Keratinocyte (primary cell): ENCODE data around the gene SMIM12. TPM values are rescaled to one million over a fixed set of nuclear protein-coding genes. Genes with fewer than 3 reads are reported as not detected.

Experiments used
- DNase-seq: peaks from one replicate; pipeline ENCODE4 v3.0.0-alpha.2; 2011; ENCODE audit warnings: low read depth, missing footprints, low spot score
- FAIRE-seq: peaks from 2 replicates; lab custom pipeline; 2011; peaks lifted over from hg19 to GRCh38; lab: Jason Lieb, UNC
- H2AFZ ChIP-seq: 2 replicates; pipeline ENCODE4 v1.6.0; 2012; ENCODE audit warnings: low read length, control low read depth, inconsistent platforms; ENCODE audit not compliant: control insufficient read depth
- H3K27ac ChIP-seq: 2 replicates; pipeline ENCODE4 v1.5.1; 2011; ENCODE audit warnings: low read length; ENCODE audit not compliant: control insufficient read depth, insufficient read depth
- H3K27me3 ChIP-seq: 3 replicates; pipeline ENCODE4 v1.6.0; 2011; ENCODE audit warnings: low read length; ENCODE audit not compliant: control insufficient read depth, insufficient read depth; ENCODE audit errors: extremely low read depth
- H3K36me3 ChIP-seq, 2 experiments: 2 replicates in 1 of 2; 3 replicates in 1 of 2; pipeline ENCODE4 v1.5.1; 2011; ENCODE audit warnings: low read length in 2 of 2, mild to moderate bottlenecking in 1 of 2; ENCODE audit not compliant: control insufficient read depth in 2 of 2, insufficient read depth in 2 of 2; ENCODE audit errors: extremely low read depth in 1 of 2
- H3K4me1 ChIP-seq: 3 replicates; pipeline ENCODE4 v1.5.1; 2011; ENCODE audit warnings: low read length; ENCODE audit not compliant: control insufficient read depth, insufficient read depth; ENCODE audit errors: extremely low read depth
- H3K4me2 ChIP-seq: 3 replicates; pipeline ENCODE4 v1.6.0; 2011; ENCODE audit warnings: low read depth, low read length; ENCODE audit not compliant: control insufficient read depth, insufficient read depth; ENCODE audit errors: extremely low read depth
- H3K4me3 ChIP-seq, 3 experiments: fragments of 200-600 bp in 1 of 3; sonication (generic) in 1 of 3; 2 replicates in 2 of 3; 3 replicates in 1 of 3; pipeline ENCODE4 v1.5.1; 2011 to 2016; ENCODE audit warnings: low read length in 3 of 3, mild to moderate bottlenecking in 3 of 3, control low read depth in 2 of 3, inconsistent platforms in 1 of 3, low read depth in 1 of 3, mixed read lengths in 1 of 3, mixed run types in 1 of 3, moderate library complexity in 1 of 3; ENCODE audit not compliant: control insufficient read depth in 2 of 3, insufficient read depth in 2 of 3; ENCODE audit errors: extremely low read depth in 1 of 3
- H3K79me2 ChIP-seq: 2 replicates; pipeline ENCODE4 v1.6.0; 2012; ENCODE audit warnings: low read length; ENCODE audit not compliant: control insufficient read depth, insufficient read depth
- H3K9ac ChIP-seq: 3 replicates; pipeline ENCODE4 v1.6.0; 2011; ENCODE audit warnings: low read length; ENCODE audit not compliant: control insufficient read depth, insufficient read depth; ENCODE audit errors: extremely low read depth
- H3K9me1 ChIP-seq: 3 replicates; pipeline ENCODE4 v1.6.0; 2011; ENCODE audit warnings: low read length; ENCODE audit not compliant: control insufficient read depth, insufficient read depth; ENCODE audit errors: extremely low read depth
- H3K9me3 ChIP-seq: 2 replicates; pipeline ENCODE4 v1.5.1; 2012; ENCODE audit warnings: low read depth, low read length; ENCODE audit not compliant: control insufficient read depth
- H4K20me1 ChIP-seq: 3 replicates; pipeline ENCODE4 v1.6.0; 2011; ENCODE audit warnings: low read length; ENCODE audit not compliant: control insufficient read depth, insufficient read depth; ENCODE audit errors: extremely low read depth
- EZH2 ChIP-seq: IDR thresholded peaks from one replicate; pipeline ENCODE4 v1.6.1; 2012; ENCODE audit warnings: inconsistent platforms, mild to moderate bottlenecking, low read length, moderate library complexity
- dilution Hi-C: fragments of 300-500 bp; cut with MboI; formaldehyde crosslinking; loops from one replicate; pipeline ENCODE4 v1.7.0; 2020; ENCODE audit warnings: low sequenced_read_pairs; ENCODE audit not compliant: extremely low pct_ligation_motif_present
- polyA plus RNA-seq, 5 experiments: library from polyadenylated mRNA; depleted of rRNA in 3 of 5; stranded (reverse) in 3 of 5; stranded (forward) in 1 of 5; unstranded in 1 of 5; fragments of >200 nt; gene quantifications; 1 replicate in 1 of 5; 2 replicates in 3 of 5; 3 replicates in 1 of 5; pipeline versions ENCODE4 v1.2.1 to v1.2.3, GENCODE V29; 2011 to 2012; ENCODE audit warnings: missing spikeins in 2 of 5, low read depth in 1 of 5, low replicate concordance in 1 of 5
- TF ChIP-seq, protein P1 (sequence below), 3 experiments: IDR thresholded peaks in 1 of 3; conservative IDR thresholded peaks in 1 of 3; optimal IDR thresholded peaks in 1 of 3; 2 replicates in 2 of 3; 3 replicates in 1 of 3; pipeline versions ENCODE3 to v1.5.1; 2011; ENCODE audit warnings: low read length in 3 of 3, mild to moderate bottlenecking in 3 of 3, moderate library complexity in 2 of 3, control low read depth in 1 of 3, inconsistent platforms in 1 of 3; ENCODE audit not compliant: insufficient read depth in 2 of 3; ENCODE audit errors: extremely low read depth in 1 of 3

The SMIM12 gene
- polyA plus RNA-seq, 1 donor (not counting 4 experiments of a cell fraction or from before 2014, with no cell fraction given): 51.5 TPM

- Histone ChIP-seq H3K27ac (no peak overlapping the region), H3K4me3 (no peak overlapping the region), H3K4me1 (no peaks in the 10 kb centered on the region), H4K20me1 (no peaks in the 10 kb centered on the region), H3K9me1 (no peaks in the 10 kb centered on the region), H2AFZ (no peak overlapping the region), H3K9ac (no peak overlapping the region), H3K4me2 (no peak overlapping the region), H3K27me3 (peaks cover 4% of the 10 kb centered on the region), H3K9me3 (no peaks in the 10 kb centered on the region), H3K79me2 (no peaks in the 10 kb centered on the region), H3K36me3 (no peaks in the 10 kb centered on the region)
- no peak for FAIRE-seq
- dilution Hi-C loops: no loop called here
- TF ChIP-seq, protein P1, sequence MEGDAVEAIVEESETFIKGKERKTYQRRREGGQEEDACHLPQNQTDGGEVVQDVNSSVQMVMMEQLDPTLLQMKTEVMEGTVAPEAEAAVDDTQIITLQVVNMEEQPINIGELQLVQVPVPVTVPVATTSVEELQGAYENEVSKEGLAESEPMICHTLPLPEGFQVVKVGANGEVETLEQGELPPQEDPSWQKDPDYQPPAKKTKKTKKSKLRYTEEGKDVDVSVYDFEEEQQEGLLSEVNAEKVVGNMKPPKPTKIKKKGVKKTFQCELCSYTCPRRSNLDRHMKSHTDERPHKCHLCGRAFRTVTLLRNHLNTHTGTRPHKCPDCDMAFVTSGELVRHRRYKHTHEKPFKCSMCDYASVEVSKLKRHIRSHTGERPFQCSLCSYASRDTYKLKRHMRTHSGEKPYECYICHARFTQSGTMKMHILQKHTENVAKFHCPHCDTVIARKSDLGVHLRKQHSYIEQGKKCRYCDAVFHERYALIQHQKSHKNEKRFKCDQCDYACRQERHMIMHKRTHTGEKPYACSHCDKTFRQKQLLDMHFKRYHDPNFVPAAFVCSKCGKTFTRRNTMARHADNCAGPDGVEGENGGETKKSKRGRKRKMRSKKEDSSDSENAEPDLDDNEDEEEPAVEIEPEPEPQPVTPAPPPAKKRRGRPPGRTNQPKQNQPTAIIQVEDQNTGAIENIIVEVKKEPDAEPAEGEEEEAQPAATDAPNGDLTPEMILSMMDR (optimal IDR thresholded peaks at IDR 0.05 in 1 of 3, IDR thresholded peaks at IDR 0.05 in 1 of 3, conservative IDR thresholded peaks at IDR 0.05 in 1 of 3; ENCODE audit: extremely low read depth in 1 of 3, insufficient read depth in 2 of 3, low read length in 3 of 3): no peak
- TF ChIP-seq EZH2: no peak
- no peak for DNase-seq
Observed at GRCh38 chr1:34884961-34885360, 25.4 kb upstream of the SMIM12 start.

DNA sequence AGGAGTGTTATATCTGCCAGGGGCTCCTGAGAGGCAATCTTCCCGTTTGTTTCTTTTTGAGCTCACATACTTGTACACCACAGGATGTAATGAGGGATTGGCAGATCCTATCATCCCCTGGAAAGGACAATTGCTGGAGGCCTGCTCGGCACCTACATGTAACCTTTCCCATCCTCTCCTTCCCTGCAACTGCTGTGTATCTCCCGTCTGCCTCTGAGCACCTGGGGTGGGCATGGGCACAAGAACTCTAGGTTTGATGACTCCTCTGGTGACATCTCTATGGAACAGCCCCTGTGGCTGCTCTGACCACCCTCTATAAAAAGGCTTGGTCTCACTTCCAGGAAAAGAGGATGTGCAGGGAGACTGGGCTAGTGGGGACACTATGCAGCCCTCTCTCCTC is 25.0 kb upstream of the SMIM12 start:
- H3K4me1 ChIP-seq: no peaks in the 10 kb centered on the region
- dilution Hi-C loops: no loop called here

More for the DNA sequence above, 25.0 kb upstream of the SMIM12 start:
- H4K20me1 ChIP-seq: no peaks in the 10 kb centered on the region
- no peak overlapping the region for H3K4me3 ChIP-seq
- DNase-seq (no peak), FAIRE-seq (no peak)
- H3K79me2 ChIP-seq: no peaks in the 10 kb centered on the region
- H3K36me3 ChIP-seq: no peaks in the 10 kb centered on the region
- H2AFZ ChIP-seq: no peak overlapping the region
- no peak overlapping the region for H3K4me2 ChIP-seq
- no peaks in the 10 kb centered on the region for H3K9me1 ChIP-seq
- TF ChIP-seq, protein P1 (optimal IDR thresholded peaks at IDR 0.05 in 1 of 3, IDR thresholded peaks at IDR 0.05 in 1 of 3, conservative IDR thresholded peaks at IDR 0.05 in 1 of 3; ENCODE audit: extremely low read depth in 1 of 3, insufficient read depth in 2 of 3, low read length in 3 of 3): no peak
- TF ChIP-seq EZH2: no peak
- H3K9me3 ChIP-seq: no peaks in the 10 kb centered on the region
- H3K27me3 ChIP-seq: peaks cover 4% of the 10 kb centered on the region
- no peak overlapping the region for H3K27ac ChIP-seq
- H3K9ac ChIP-seq: no peak overlapping the region
